ENCODE results near the gene RTL5. TPM values are rescaled to one million over a fixed set of nuclear protein-coding genes. Genes with fewer than 3 reads are reported as not detected.

Gene RTL5
- total RNA-seq, 2 experiments from 2014 or later = not detected

- TF ChIP-seq EZH2phosphoT487 (IDR thresholded peaks at IDR 0.05; ENCODE audit: borderline replicate concordance, low read depth, low read length) = no peak
- no peak for TF ChIP-seq CTCF (conservative IDR thresholded peaks at IDR 0.05; ENCODE audit: low read length)
- Histone ChIP-seq H4K20me1 (ENCODE audit: insufficient read depth, low read length) (no peaks in the 10 kb centered on the region), H3K4me1 (ENCODE audit: insufficient read depth, low read length, poor library complexity, severe bottlenecking) (no peaks in the 10 kb centered on the region), H3K27ac (ENCODE audit: low read depth, low read length, poor library complexity, severe bottlenecking) (no peak overlapping the region), H3K79me2 (ENCODE audit: insufficient read depth, low read depth, low read length) (no peaks in the 10 kb centered on the region), H3K9me3 (ENCODE audit: low read length) (no peaks in the 10 kb centered on the region), H3K4me3 (ENCODE audit: low read depth, low read length, poor library complexity, severe bottlenecking) (no peak overlapping the region), H3K36me3 (ENCODE audit: insufficient read depth, low read length) (no peaks in the 10 kb centered on the region), H2AFZ (ENCODE audit: low read length) (no peak overlapping the region), H3K4me2 (ENCODE audit: low read length) (no peak overlapping the region), H3K9me2 (ENCODE audit: insufficient read depth, low read length) (no peaks in the 10 kb centered on the region)
- BruUV-seq (replicated peaks) = no TSS peak
- POLR2A ChIA-PET = no interaction called here
- DNase-seq (ENCODE audit: low spot score) = no peak
- CTCF ChIA-PET (ENCODE audit: unreplicated experiment) = no interaction called here
- intact Hi-C loops (cut with micrococcal nuclease; ENCODE audit: unreplicated experiment) = no loop called here
Measured at GRCh38 chrX:72084114-72084513, 47.6 kb downstream of the RTL5 start.

- H3K4me1 ChIP-seq (ENCODE audit: insufficient read depth, low read length, poor library complexity, severe bottlenecking) = no peaks in the 10 kb centered on the region
- no peak overlapping the region for H3K4me3 ChIP-seq (ENCODE audit: low read depth, low read length, poor library complexity, severe bottlenecking)
- no peak overlapping the region for H3K4me2 ChIP-seq (ENCODE audit: low read length)
- H3K79me2 ChIP-seq (ENCODE audit: insufficient read depth, low read depth, low read length) = no peaks in the 10 kb centered on the region
- POLR2A ChIA-PET = no interaction called here
- no peak for DNase-seq (ENCODE audit: low spot score)
- TF ChIP-seq CTCF (conservative IDR thresholded peaks at IDR 0.05; ENCODE audit: low read length) (no peak), EZH2phosphoT487 (IDR thresholded peaks at IDR 0.05; ENCODE audit: borderline replicate concordance, low read depth, low read length) (no peak)
- no peak overlapping the region for H3K27ac ChIP-seq (ENCODE audit: low read depth, low read length, poor library complexity, severe bottlenecking)
- H2AFZ ChIP-seq (ENCODE audit: low read length) = no peak overlapping the region
- H3K36me3 ChIP-seq (ENCODE audit: insufficient read depth, low read length) = no peaks in the 10 kb centered on the region
- intact Hi-C loops (cut with micrococcal nuclease; ENCODE audit: unreplicated experiment) = no loop called here
- CTCF ChIA-PET (ENCODE audit: unreplicated experiment) = no interaction called here
- BruUV-seq (replicated peaks) = no TSS peak
- H3K9me2 ChIP-seq (ENCODE audit: insufficient read depth, low read length) = no peaks in the 10 kb centered on the region
- H3K9me3 ChIP-seq (ENCODE audit: low read length) = no peaks in the 10 kb centered on the region
- H4K20me1 ChIP-seq (ENCODE audit: insufficient read depth, low read length) = no peaks in the 10 kb centered on the region
Measured at GRCh38 chrX:72083291-72083690, 48.4 kb downstream of the RTL5 start.

GRCh38 chrX:72081605-72082320, 50.0 kb downstream of the RTL5 start:
- H3K9me3 ChIP-seq (ENCODE audit: low read length) = no peaks in the 10 kb centered on the region
- H3K79me2 ChIP-seq (ENCODE audit: insufficient read depth, low read depth, low read length) = no peaks in the 10 kb centered on the region
- no TSS peak for BruUV-seq (replicated peaks)
- no peak for TF ChIP-seq CTCF (conservative IDR thresholded peaks at IDR 0.05; ENCODE audit: low read length)
- TF ChIP-seq EZH2phosphoT487 (IDR thresholded peaks at IDR 0.05; ENCODE audit: borderline replicate concordance, low read depth, low read length) = no peak
- H2AFZ ChIP-seq (ENCODE audit: low read length) = no peak overlapping the region
- no peaks in the 10 kb centered on the region for H4K20me1 ChIP-seq (ENCODE audit: insufficient read depth, low read length)
- POLR2A ChIA-PET = no interaction called here
- H3K27ac ChIP-seq (ENCODE audit: low read depth, low read length, poor library complexity, severe bottlenecking) = no peak overlapping the region
- intact Hi-C loops (cut with micrococcal nuclease; ENCODE audit: unreplicated experiment) = no loop called here
- no peaks in the 10 kb centered on the region for H3K4me1 ChIP-seq (ENCODE audit: insufficient read depth, low read length, poor library complexity, severe bottlenecking)
- DNase-seq (ENCODE audit: low spot score) = no peak
- CTCF ChIA-PET (ENCODE audit: unreplicated experiment) = no interaction called here
- H3K36me3 ChIP-seq (ENCODE audit: insufficient read depth, low read length) = no peaks in the 10 kb centered on the region
- no peak overlapping the region for H3K4me3 ChIP-seq (ENCODE audit: low read depth, low read length, poor library complexity, severe bottlenecking)
- H3K4me2 ChIP-seq (ENCODE audit: low read length) = no peak overlapping the region
- no peaks in the 10 kb centered on the region for H3K9me2 ChIP-seq (ENCODE audit: insufficient read depth, low read length)
